PC-9 (cell line): ENCODE data around the gene E2F4. TPM values are rescaled to one million over a fixed set of nuclear protein-coding genes. Genes with fewer than 3 reads are reported as not detected.

Experiments
- BruUV-seq: library from RNA; stranded (reverse); fragments of 400-500 nt; replicated peaks from 2 replicates; lab custom pipeline; 2021; lab: Mats Ljungman, UMichigan
- CTCF ChIA-PET: fragments of 300-600 bp; sonication (Branson Sonifier 250); formaldehyde crosslinking; loops from one replicate; lab custom pipeline; 2022; ENCODE audit warnings: antibody characterized with exemption; lab: Charles Lee
- POLR2A ChIA-PET: fragments of 300-600 bp; sonication (Branson Sonifier 250); formaldehyde crosslinking; loops from one replicate; lab custom pipeline; 2022; ENCODE audit warnings: antibody characterized with exemption; ENCODE audit not compliant: unreplicated experiment; lab: Charles Lee
- DNase-seq, 2 experiments: peaks; one replicate each; pipeline versions ENCODE4 v3.0.0 to v3.0.0-alpha.2; 2015 to 2022; ENCODE audit warnings: mixed read lengths in 1 of 2
- H2AFZ ChIP-seq: fragments of 200-600 bp; sonication (generic); 2 replicates; pipeline ENCODE4 v1.8.1; 2017; ENCODE audit warnings: antibody characterized with exemption
- H3F3A ChIP-seq: fragments of 200-600 bp; sonication (generic); 2 replicates; pipeline ENCODE4 v1.8.1; 2017; ENCODE audit warnings: antibody characterized with exemption, mild to moderate bottlenecking, low read depth; ENCODE audit not compliant: insufficient read depth
- H3K27ac ChIP-seq: fragments of 200-600 bp; sonication (generic); 2 replicates; pipeline ENCODE4 v1.6.1; 2016; ENCODE audit warnings: mixed run types
- H3K27me3 ChIP-seq: fragments of 200-600 bp; sonication (generic); 2 replicates; pipeline ENCODE4 v1.6.1; 2016; ENCODE audit warnings: low read depth, mixed run types; ENCODE audit not compliant: insufficient read depth
- H3K36me3 ChIP-seq: fragments of 200-600 bp; sonication (generic); 2 replicates; pipeline ENCODE4 v1.6.1; 2016; ENCODE audit warnings: low read depth, mixed run types
- H3K4me1 ChIP-seq: fragments of 200-600 bp; sonication (generic); replicated peaks from 2 replicates; pipeline ENCODE4 v1.6.1; 2016; ENCODE audit warnings: mixed run types; ENCODE audit not compliant: insufficient read depth
- H3K4me2 ChIP-seq: fragments of 200-600 bp; sonication (generic); 2 replicates; pipeline ENCODE4 v1.6.1; 2017; ENCODE audit warnings: mixed run types
- H3K4me3 ChIP-seq: fragments of 200-600 bp; sonication (generic); 2 replicates; pipeline ENCODE4 v1.6.1; 2016; ENCODE audit warnings: mixed run types
- H3K79me2 ChIP-seq: fragments of 200-600 bp; sonication (generic); 2 replicates; pipeline ENCODE4 v1.6.1; 2017; ENCODE audit warnings: low read depth, mixed run types
- H3K9me2 ChIP-seq: fragments of 200-600 bp; sonication (generic); 2 replicates; pipeline ENCODE4 v1.8.1; 2017; ENCODE audit warnings: mild to moderate bottlenecking; ENCODE audit not compliant: insufficient read depth
- H3K9me3 ChIP-seq: fragments of 200-600 bp; sonication (generic); 2 replicates; pipeline ENCODE4 v1.8.1; 2016; ENCODE audit warnings: low read depth; ENCODE audit not compliant: insufficient read depth
- H4K20me1 ChIP-seq: fragments of 200-600 bp; sonication (generic); 2 replicates; pipeline ENCODE4 v1.8.1; 2017; ENCODE audit not compliant: insufficient read depth
- CTCF ChIP-seq: fragments of 200-600 bp; sonication (generic); conservative IDR thresholded peaks from 2 replicates; pipeline ENCODE4 v1.6.1; 2017; ENCODE audit warnings: mixed run types, antibody characterized with exemption, mild to moderate bottlenecking, moderate library complexity
- EZH2 ChIP-seq: fragments of 200-600 bp; sonication (generic); IDR thresholded peaks from 2 replicates; pipeline ENCODE4 v1.8.0; 2017; ENCODE audit warnings: antibody characterized with exemption, low read depth
- intact Hi-C: fragments of 100-400 bp; cut with micrococcal nuclease; formaldehyde crosslinking; loops from one replicate; pipeline ENCODE4 v1.10.0; 2022; ENCODE audit not compliant: unreplicated experiment
- total RNA-seq: library from RNA; stranded (reverse); gene quantifications from 2 replicates; pipeline ENCODE4 v1.2.3, GENCODE V29; 2021

Gene E2F4
- total RNA-seq, 1 experiment from 2014 or later: 78.4 TPM

- no TSS peak for BruUV-seq
- Histone ChIP-seq H3K4me2 (peak overlapping the region; percentile 61), H3K4me1 (peaks cover 46% of the 10 kb centered on the region), H3K36me3 (no peaks in the 10 kb centered on the region), H3K4me3 (no peak overlapping the region; the same call in 1 of the 2 replicates), H3K9me2 (no peaks in the 10 kb centered on the region), H2AFZ (no peak overlapping the region), H3K9me3 (no peaks in the 10 kb centered on the region), H3K27me3 (no peaks in the 10 kb centered on the region), H3K27ac (peak overlapping the region; percentile 73), H3K79me2 (no peaks in the 10 kb centered on the region), H3F3A (peaks cover 43% of the 10 kb centered on the region), H4K20me1 (no peaks in the 10 kb centered on the region)
- POLR2A ChIA-PET: interaction anchor here (0.6 to 1.1 kb wide), 6 partner anchors 28 to 242 kb away, joined by 3 to 14 read pairs (median 8); partner anchors contain the start of gene CBFB
- CTCF ChIA-PET: interaction anchor here (0.6 to 0.8 kb wide), 3 partner anchors 14 to 123 kb away, joined by 3 to 6 read pairs (median 5); no protein-coding TSS in a partner anchor
- TF ChIP-seq CTCF (no peak), EZH2 (no peak)
- no peak for DNase-seq
- intact Hi-C loops: no loop called here
Measured at GRCh38 chr16:67213197-67214019, 21.5 kb downstream of the E2F4 start.

- no TSS peak for BruUV-seq
- Histone ChIP-seq H3K4me1 (peaks cover 34% of the 10 kb centered on the region), H4K20me1 (no peaks in the 10 kb centered on the region), H3K9me2 (no peaks in the 10 kb centered on the region), H3K79me2 (no peaks in the 10 kb centered on the region), H3K9me3 (no peaks in the 10 kb centered on the region), H3F3A (peaks cover 35% of the 10 kb centered on the region), H3K27ac (no peak overlapping the region), H3K27me3 (no peaks in the 10 kb centered on the region), H3K4me3 (no peak overlapping the region), H2AFZ (no peak overlapping the region), H3K4me2 (no peak overlapping the region), H3K36me3 (no peaks in the 10 kb centered on the region)
- ChIA-PET POLR2A (no interaction called here), CTCF (no interaction called here)
- no peak for DNase-seq
- intact Hi-C loops: no loop called here
- TF ChIP-seq CTCF (no peak), EZH2 (no peak)
Measured at GRCh38 chr16:67215706-67216105, 23.8 kb downstream of the E2F4 start.

GRCh38 chr16:67216612-67217490, 24.9 kb downstream of the E2F4 start:
- H3K4me3 ChIP-seq: no peak overlapping the region
- no peak overlapping the region for H3K4me2 ChIP-seq
- no peak overlapping the region for H2AFZ ChIP-seq
- no peaks in the 10 kb centered on the region for H3K27me3 ChIP-seq
- H3K79me2 ChIP-seq: no peaks in the 10 kb centered on the region
- TF ChIP-seq EZH2: no peak
- no peak for TF ChIP-seq CTCF
- POLR2A ChIA-PET: no interaction called here
- no peaks in the 10 kb centered on the region for H3K9me3 ChIP-seq
- no peaks in the 10 kb centered on the region for H3K9me2 ChIP-seq
- peaks cover 33% of the 10 kb centered on the region for H3K4me1 ChIP-seq
- no peaks in the 10 kb centered on the region for H4K20me1 ChIP-seq
- H3K36me3 ChIP-seq: no peaks in the 10 kb centered on the region
- intact Hi-C loops: no loop called here
- no peak overlapping the region for H3K27ac ChIP-seq
- CTCF ChIA-PET: interaction anchor here (0.6 kb wide), 1 partner anchor 31 kb away, joined by 4 read pairs; the partner anchor contains the start of gene FHOD1
- BruUV-seq: no TSS peak
- no peak for DNase-seq
- H3F3A ChIP-seq: peaks cover 29% of the 10 kb centered on the region
